HG03378 (cell line): ENCODE results near the gene PHEX.
A peak's percentile ranks its signal among the peaks of the same experiment; 100 is the strongest.

Experiments
- ATAC-seq: cut with Tn5 transposase; IDR thresholded peaks from one replicate; pipeline ENCODE4 v1.9.1; 2021; ENCODE audit warnings: mild to moderate bottlenecking, moderate library complexity; ENCODE audit not compliant: unreplicated experiment

The PHEX gene

GRCh38 chrX:22039541-22039940 lies 7.4 kb downstream of the PHEX start:
- ATAC-seq, result no peak

GRCh38 chrX:22040184-22040583 lies 8.1 kb downstream of the PHEX start:
- ATAC-seq, result no peak

- no peak for ATAC-seq
These were observed 9.9 kb downstream of the PHEX start for GRCh38 chrX:22041907-22042530.

- no peak for ATAC-seq
These were observed 11.7 kb downstream of the PHEX start for GRCh38 chrX:22043872-22044271.

- ATAC-seq, result no peak
These were observed 15.3 kb downstream of the PHEX start for GRCh38 chrX:22047468-22047867.

- ATAC-seq, result no peak
These were observed 21.4 kb downstream of the PHEX start for GRCh38 chrX:22053481-22053880.

GRCh38 chrX:22056235-22056634 lies 24.1 kb downstream of the PHEX start:
- peak; percentile 43 for ATAC-seq

GRCh38 chrX:22057667-22058066 lies 25.5 kb downstream of the PHEX start:
- ATAC-seq, result no peak

GRCh38 chrX:22059775-22060174 lies 27.6 kb downstream of the PHEX start:
- no peak for ATAC-seq

- ATAC-seq, result peak; percentile 69
These were observed 28.5 kb downstream of the PHEX start for GRCh38 chrX:22060415-22061280.

- peak; percentile 88 for ATAC-seq
These were observed 31.2 kb downstream of the PHEX start for GRCh38 chrX:22063284-22063683.

GRCh38 chrX:22069586-22069985 lies 37.5 kb downstream of the PHEX start:
- ATAC-seq, result no peak

GRCh38 chrX:22073928-22074327 lies 41.8 kb downstream of the PHEX start:
- no peak for ATAC-seq

GRCh38 chrX:22078117-22078516 lies 46.0 kb downstream of the PHEX start:
- no peak for ATAC-seq

GRCh38 chrX:22081475-22082092 lies 49.5 kb downstream of the PHEX start:
- peak; percentile 91 for ATAC-seq

- no peak for ATAC-seq
These were observed 53.9 kb downstream of the PHEX start for GRCh38 chrX:22086003-22086402.

GRCh38 chrX:22087011-22087557 lies 55.0 kb downstream of the PHEX start:
- ATAC-seq, result no peak

GRCh38 chrX:22088326-22088725 lies 56.2 kb downstream of the PHEX start:
- no peak for ATAC-seq

GRCh38 chrX:22090181-22090580 lies 58.1 kb downstream of the PHEX start:
- no peak for ATAC-seq

GRCh38 chrX:22093550-22093949 lies 61.4 kb downstream of the PHEX start:
- ATAC-seq, result no peak

GRCh38 chrX:22095286-22095685 lies 63.2 kb downstream of the PHEX start:
- ATAC-seq, result no peak

- no peak for ATAC-seq
These were observed 63.7 kb downstream of the PHEX start for GRCh38 chrX:22095856-22096255.
